ENCODE data around the gene ICA1L.
"Not testable (repeated sequence)": the region's sequence is repeated elsewhere in the genome, so short reads cannot be mapped to it uniquely, and the experiment has no call there.

Gene ICA1L

GRCh38 chr2:202813387-202813786 is 58.2 kb downstream of the ICA1L start:
- H3K27me3 ChIP-seq (ENCODE audit: low read depth, low read length) = no peaks in the 10 kb centered on the region

GRCh38 chr2:202808754-202809153 is 62.8 kb downstream of the ICA1L start:
- Histone ChIP-seq H3K27ac (ENCODE audit: low read length) (no peak overlapping the region), H3K36me3 (ENCODE audit: control insufficient read depth in 1 of 2, insufficient read depth in 2 of 2, low read length in 2 of 2) (no peaks in the 10 kb centered on the region), H3K27me3 (ENCODE audit: low read depth, low read length) (no peaks in the 10 kb centered on the region), H3K4me3 (ENCODE audit: low read depth in 1 of 2, low read length in 2 of 2) (no peak overlapping the region), H3K4me1 (ENCODE audit: control insufficient read depth in 1 of 2, insufficient read depth in 2 of 2, low read length in 2 of 2) (peaks cover 0 to 7% of the 10 kb centered on the region in 2 donors), H3K9me3 (ENCODE audit: control insufficient read depth in 1 of 2, low read length in 2 of 2) (peaks cover 0 to 3% of the 10 kb centered on the region in 2 donors)

More at GRCh38 chr2:202813387-202813786, 58.2 kb downstream of the ICA1L start:
- peaks cover 0 to 3% of the 10 kb centered on the region in 2 donors for H3K36me3 ChIP-seq (ENCODE audit: control insufficient read depth in 1 of 2, insufficient read depth in 2 of 2, low read length in 2 of 2)
- peaks cover 0 to 10% of the 10 kb centered on the region in 2 donors for H3K4me1 ChIP-seq (ENCODE audit: control insufficient read depth in 1 of 2, insufficient read depth in 2 of 2, low read length in 2 of 2)
- H3K4me3 ChIP-seq (ENCODE audit: low read depth in 1 of 2, low read length in 2 of 2) = no peak overlapping the region
- H3K9me3 ChIP-seq (ENCODE audit: control insufficient read depth in 1 of 2, low read length in 2 of 2) = peaks cover 0 to 3% of the 10 kb centered on the region in 2 donors
- no peak overlapping the region for H3K27ac ChIP-seq (ENCODE audit: low read length)

GRCh38 chr2:202807431-202808138 is 64.0 kb downstream of the ICA1L start:
- H3K27me3 ChIP-seq (ENCODE audit: low read depth, low read length); H3K4me1 ChIP-seq (ENCODE audit: control insufficient read depth in 1 of 2, insufficient read depth in 2 of 2, low read length in 2 of 2); H3K4me3 ChIP-seq (ENCODE audit: low read depth in 1 of 2, low read length in 2 of 2); H3K9me3 ChIP-seq (ENCODE audit: control insufficient read depth in 1 of 2, low read length in 2 of 2); H3K36me3 ChIP-seq (ENCODE audit: control insufficient read depth in 1 of 2, insufficient read depth in 2 of 2, low read length in 2 of 2); H3K27ac ChIP-seq (ENCODE audit: low read length): not testable (repeated sequence)

- not testable (repeated sequence) for H3K4me1 ChIP-seq (ENCODE audit: control insufficient read depth in 1 of 2, insufficient read depth in 2 of 2, low read length in 2 of 2); H3K27me3 ChIP-seq (ENCODE audit: low read depth, low read length); H3K36me3 ChIP-seq (ENCODE audit: control insufficient read depth in 1 of 2, insufficient read depth in 2 of 2, low read length in 2 of 2); H3K27ac ChIP-seq (ENCODE audit: low read length); H3K9me3 ChIP-seq (ENCODE audit: control insufficient read depth in 1 of 2, low read length in 2 of 2)
- peak overlapping the region; percentile 6 to 16 for H3K4me3 ChIP-seq (ENCODE audit: low read depth in 1 of 2, low read length in 2 of 2)
Observed at GRCh38 chr2:202805911-202806310, 65.7 kb downstream of the ICA1L start.

GRCh38 chr2:202797944-202798343 is 73.6 kb downstream of the ICA1L start:
- Histone ChIP-seq H3K4me3 (ENCODE audit: low read depth in 1 of 2, low read length in 2 of 2) (no peak overlapping the region), H3K4me1 (ENCODE audit: control insufficient read depth in 1 of 2, insufficient read depth in 2 of 2, low read length in 2 of 2) (no peaks in the 10 kb centered on the region), H3K27ac (ENCODE audit: low read length) (no peak overlapping the region), H3K9me3 (ENCODE audit: control insufficient read depth in 1 of 2, low read length in 2 of 2) (no peaks in the 10 kb centered on the region), H3K36me3 (ENCODE audit: control insufficient read depth in 1 of 2, insufficient read depth in 2 of 2, low read length in 2 of 2) (no peaks in the 10 kb centered on the region), H3K27me3 (ENCODE audit: low read depth, low read length) (no peaks in the 10 kb centered on the region)

GRCh38 chr2:202790676-202791075 is 80.9 kb downstream of the ICA1L start:
- H3K9me3 ChIP-seq (ENCODE audit: control insufficient read depth in 1 of 2, low read length in 2 of 2) = no peaks in the 10 kb centered on the region
- no peak overlapping the region for H3K27ac ChIP-seq (ENCODE audit: low read length)
- peaks cover 7 to 20% of the 10 kb centered on the region in 2 donors for H3K36me3 ChIP-seq (ENCODE audit: control insufficient read depth in 1 of 2, insufficient read depth in 2 of 2, low read length in 2 of 2)
- no peak overlapping the region for H3K4me3 ChIP-seq (ENCODE audit: low read depth in 1 of 2, low read length in 2 of 2)
- H3K4me1 ChIP-seq (ENCODE audit: control insufficient read depth in 1 of 2, insufficient read depth in 2 of 2, low read length in 2 of 2) = no peaks in the 10 kb centered on the region
- H3K27me3 ChIP-seq (ENCODE audit: low read depth, low read length) = no peaks in the 10 kb centered on the region

GRCh38 chr2:202786842-202787241 is 84.7 kb downstream of the ICA1L start:
- no peaks in the 10 kb centered on the region for H3K27me3 ChIP-seq (ENCODE audit: low read depth, low read length)
- peaks cover 7 to 28% of the 10 kb centered on the region in 2 donors for H3K36me3 ChIP-seq (ENCODE audit: control insufficient read depth in 1 of 2, insufficient read depth in 2 of 2, low read length in 2 of 2)
- H3K27ac ChIP-seq (ENCODE audit: low read length) = no peak overlapping the region
- no peak overlapping the region for H3K4me3 ChIP-seq (ENCODE audit: low read depth in 1 of 2, low read length in 2 of 2)
- H3K4me1 ChIP-seq (ENCODE audit: control insufficient read depth in 1 of 2, insufficient read depth in 2 of 2, low read length in 2 of 2) = no peaks in the 10 kb centered on the region
- no peaks in the 10 kb centered on the region for H3K9me3 ChIP-seq (ENCODE audit: control insufficient read depth in 1 of 2, low read length in 2 of 2)

GRCh38 chr2:202782940-202783558 is 88.5 kb downstream of the ICA1L start:
- H3K27ac ChIP-seq (ENCODE audit: low read length) = no peak overlapping the region

GRCh38 chr2:202780514-202781021 is 91.0 kb downstream of the ICA1L start:
- Histone ChIP-seq H3K27ac (ENCODE audit: low read length) (no peak overlapping the region), H3K4me1 (ENCODE audit: control insufficient read depth in 1 of 2, insufficient read depth in 2 of 2, low read length in 2 of 2) (no peaks in the 10 kb centered on the region)

More at GRCh38 chr2:202782940-202783558, 88.5 kb downstream of the ICA1L start:
- peaks cover 7 to 26% of the 10 kb centered on the region in 2 donors for H3K36me3 ChIP-seq (ENCODE audit: control insufficient read depth in 1 of 2, insufficient read depth in 2 of 2, low read length in 2 of 2)
- H3K4me3 ChIP-seq (ENCODE audit: low read depth in 1 of 2, low read length in 2 of 2) = no peak overlapping the region
- H3K9me3 ChIP-seq (ENCODE audit: control insufficient read depth in 1 of 2, low read length in 2 of 2) = no peaks in the 10 kb centered on the region
- no peaks in the 10 kb centered on the region for H3K27me3 ChIP-seq (ENCODE audit: low read depth, low read length)
- no peaks in the 10 kb centered on the region for H3K4me1 ChIP-seq (ENCODE audit: control insufficient read depth in 1 of 2, insufficient read depth in 2 of 2, low read length in 2 of 2)

GRCh38 chr2:202778217-202778616 is 93.3 kb downstream of the ICA1L start:
- H3K36me3 ChIP-seq (ENCODE audit: control insufficient read depth in 1 of 2, insufficient read depth in 2 of 2, low read length in 2 of 2) = peaks cover 0 to 18% of the 10 kb centered on the region in 2 donors
- H3K4me1 ChIP-seq (ENCODE audit: control insufficient read depth in 1 of 2, insufficient read depth in 2 of 2, low read length in 2 of 2) = no peaks in the 10 kb centered on the region
- H3K4me3 ChIP-seq (ENCODE audit: low read depth in 1 of 2, low read length in 2 of 2) = no peak overlapping the region
- no peak overlapping the region for H3K27ac ChIP-seq (ENCODE audit: low read length)
- H3K9me3 ChIP-seq (ENCODE audit: control insufficient read depth in 1 of 2, low read length in 2 of 2) = no peaks in the 10 kb centered on the region
- no peaks in the 10 kb centered on the region for H3K27me3 ChIP-seq (ENCODE audit: low read depth, low read length)

More at GRCh38 chr2:202780514-202781021, 91.0 kb downstream of the ICA1L start:
- H3K27me3 ChIP-seq (ENCODE audit: low read depth, low read length) = no peaks in the 10 kb centered on the region
- no peak overlapping the region for H3K4me3 ChIP-seq (ENCODE audit: low read depth in 1 of 2, low read length in 2 of 2)
- peaks cover 0 to 22% of the 10 kb centered on the region in 2 donors for H3K36me3 ChIP-seq (ENCODE audit: control insufficient read depth in 1 of 2, insufficient read depth in 2 of 2, low read length in 2 of 2)
- no peaks in the 10 kb centered on the region for H3K9me3 ChIP-seq (ENCODE audit: control insufficient read depth in 1 of 2, low read length in 2 of 2)

- H3K9me3 ChIP-seq (ENCODE audit: control insufficient read depth in 1 of 2, low read length in 2 of 2) = no peaks in the 10 kb centered on the region
- no peaks in the 10 kb centered on the region for H3K27me3 ChIP-seq (ENCODE audit: low read depth, low read length)
- H3K36me3 ChIP-seq (ENCODE audit: control insufficient read depth in 1 of 2, insufficient read depth in 2 of 2, low read length in 2 of 2) = peaks cover 0 to 3% of the 10 kb centered on the region in 2 donors
- no peak overlapping the region for H3K27ac ChIP-seq (ENCODE audit: low read length)
- H3K4me1 ChIP-seq (ENCODE audit: control insufficient read depth in 1 of 2, insufficient read depth in 2 of 2, low read length in 2 of 2) = no peaks in the 10 kb centered on the region
- H3K4me3 ChIP-seq (ENCODE audit: low read depth in 1 of 2, low read length in 2 of 2) = no peak overlapping the region
Observed at GRCh38 chr2:202774104-202774503, 97.5 kb downstream of the ICA1L start.

Measured in muscle layer of duodenum (tissue), 2 donors.